KOPT-K1 (cell line): ENCODE measurements around the gene PRR14L.
"Not testable (repeated sequence)": the region's sequence is repeated elsewhere in the genome, so short reads cannot be mapped to it uniquely, and the experiment has no call there.

Experiments used
- H3K27ac ChIP-seq: fragments of 200-600 bp; sonication (generic); 2 replicates; pipeline ENCODE4 v1.5.1; 2016; ENCODE audit warnings: antibody characterized with exemption, mild to moderate bottlenecking, low read depth, low read length; ENCODE audit not compliant: poor library complexity, severe bottlenecking
- H3K36me3 ChIP-seq: fragments of 200-600 bp; sonication (generic); 2 replicates; pipeline ENCODE4 v1.5.1; 2017; ENCODE audit warnings: antibody characterized with exemption, mild to moderate bottlenecking, low read length, moderate library complexity; ENCODE audit not compliant: insufficient read depth
- H3K9me3 ChIP-seq: fragments of 200-600 bp; sonication (generic); 2 replicates; pipeline ENCODE4 v1.5.1; 2017; ENCODE audit warnings: antibody characterized with exemption, low read length, mild to moderate bottlenecking; ENCODE audit not compliant: insufficient read depth, poor library complexity, severe bottlenecking

PRR14L gene

DNA sequence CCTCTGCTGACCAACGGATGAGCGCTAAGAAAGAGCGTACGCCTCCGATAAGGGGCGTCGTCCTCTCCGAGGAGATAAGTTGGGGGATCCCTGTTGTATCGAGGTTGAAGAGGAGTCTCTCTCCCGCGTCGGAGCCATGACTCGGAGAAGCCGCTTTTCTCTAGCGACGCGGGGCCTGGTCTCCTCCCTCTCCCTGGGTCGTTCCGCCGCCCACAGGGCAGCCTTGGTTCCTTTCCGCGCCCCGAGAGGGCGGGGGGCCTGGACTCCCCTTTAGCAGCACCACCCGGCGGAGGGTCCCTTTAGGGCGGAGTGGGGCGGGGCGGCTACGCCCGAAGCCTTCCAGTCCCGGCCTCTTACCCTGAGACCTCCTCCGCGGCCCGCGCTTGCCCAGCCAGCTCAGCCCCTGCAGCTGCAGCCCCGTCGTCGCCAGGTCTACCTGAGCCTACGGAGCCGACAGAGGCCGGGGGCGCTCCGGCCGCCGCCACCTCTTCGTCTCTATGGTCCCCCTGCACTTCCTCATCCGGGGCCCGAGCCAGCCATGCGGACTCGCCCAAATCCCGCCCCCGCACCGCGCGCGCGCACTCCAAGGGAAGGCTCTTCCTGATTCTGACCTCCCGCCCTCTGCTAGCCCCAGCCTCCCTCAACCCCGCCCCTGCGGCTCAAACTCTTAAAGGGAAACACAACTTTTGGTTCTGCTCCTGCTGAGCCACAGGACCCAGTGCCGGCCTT is at the start of gene PRR14L:
Gene PRR14L, minus strand, starts transcription at position 497 of the 729 bp plus-strand sequence. CDS start 11,272 bp downstream, outside the sequence.
- peaks cover 23% of the 10 kb centered on the region for H3K36me3 ChIP-seq
- no peaks in the 10 kb centered on the region for H3K9me3 ChIP-seq
- peak within 1 kb of the TSS; percentile 81 for H3K27ac ChIP-seq

DNA sequence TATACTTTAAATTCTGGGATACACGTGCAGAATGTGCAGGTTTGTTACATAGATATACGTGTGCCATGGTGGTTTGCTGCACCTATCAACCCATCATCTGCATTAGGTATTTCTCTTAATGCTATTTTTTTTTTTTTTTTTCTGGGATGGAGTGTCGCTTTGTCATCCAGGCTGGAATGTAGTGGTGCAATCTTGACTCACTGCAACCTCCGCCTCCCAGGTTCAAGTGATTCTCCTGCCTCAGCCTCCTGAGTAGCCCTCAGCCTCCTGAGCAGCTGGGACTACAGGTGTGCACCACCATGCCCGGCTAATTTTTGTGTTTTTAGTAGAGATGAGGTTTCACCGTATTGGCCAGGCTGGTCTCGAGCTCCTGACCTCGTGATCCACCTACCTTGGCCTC is 49.4 kb upstream of the PRR14L start:
- H3K9me3 ChIP-seq, H3K27ac ChIP-seq: not testable (repeated sequence)
- H3K36me3 ChIP-seq: peaks cover 88% of the 10 kb centered on the region

DNA sequence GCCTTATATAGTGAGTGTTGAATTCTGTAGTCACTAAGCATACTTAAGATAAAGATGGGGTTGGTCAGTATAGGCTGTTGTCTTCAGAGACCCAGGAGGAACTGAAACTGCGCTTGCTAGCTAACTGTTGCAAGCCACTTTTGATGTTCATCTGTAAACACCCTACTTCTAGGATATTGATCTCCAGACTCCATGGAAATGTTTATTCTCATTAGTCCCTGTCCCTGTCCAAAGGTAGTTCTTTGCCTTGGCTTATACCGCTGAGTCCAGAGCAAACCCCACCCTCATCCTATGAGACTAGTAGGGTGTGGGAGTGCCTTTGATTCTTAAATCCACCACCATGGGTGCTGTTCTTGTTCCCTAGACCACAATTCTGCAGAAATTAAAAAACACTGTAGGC is 40.3 kb upstream of the PRR14L start:
- no peak overlapping the region for H3K27ac ChIP-seq
- H3K9me3 ChIP-seq: no peaks in the 10 kb centered on the region
- peaks cover 56% of the 10 kb centered on the region for H3K36me3 ChIP-seq

DNA sequence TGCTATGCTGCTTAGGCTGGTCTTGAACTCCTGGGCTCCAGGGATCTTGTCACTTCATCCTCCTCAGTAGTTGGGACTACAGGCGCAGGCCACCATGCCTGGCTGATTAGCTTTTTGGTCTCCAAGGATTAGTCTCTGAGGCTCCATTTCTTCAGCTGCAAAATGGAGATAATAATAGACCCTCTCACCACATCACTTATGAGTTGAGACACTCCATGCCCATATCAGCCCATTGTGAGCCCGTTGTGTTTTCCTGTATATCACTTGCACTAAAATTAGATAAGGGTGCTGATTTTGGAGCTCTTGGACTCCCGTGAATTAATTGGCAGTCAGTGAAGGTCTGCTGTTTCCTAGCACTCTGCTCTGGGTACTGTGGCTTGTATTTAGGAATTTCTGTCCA is 39.9 kb upstream of the PRR14L start:
- no peak overlapping the region for H3K27ac ChIP-seq

DNA sequence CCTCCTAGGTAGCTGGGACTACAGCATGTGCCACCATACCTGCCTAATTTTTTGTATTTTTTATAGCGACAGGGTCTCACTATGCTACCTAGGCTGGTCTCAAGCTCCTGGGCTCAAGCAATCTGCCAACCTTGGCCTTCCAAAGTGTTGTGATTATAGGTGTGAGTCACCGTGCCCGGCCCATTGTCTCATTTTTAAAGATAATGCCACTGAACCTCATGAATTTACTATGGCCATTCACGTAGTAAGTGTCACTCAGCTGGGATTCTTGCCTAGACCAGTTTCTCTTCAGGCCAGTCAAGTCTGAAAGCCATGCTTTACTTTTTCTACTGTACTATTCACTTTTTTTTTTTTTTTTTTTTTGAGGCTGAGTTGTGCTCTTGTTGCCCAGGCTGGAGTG is 26.3 kb upstream of the PRR14L start:
- H3K36me3 ChIP-seq: peaks cover 87% of the 10 kb centered on the region
- no peak overlapping the region for H3K27ac ChIP-seq
- no peaks in the 10 kb centered on the region for H3K9me3 ChIP-seq

More for the DNA sequence above, 39.9 kb upstream of the PRR14L start:
- Histone ChIP-seq H3K36me3 (peaks cover 56% of the 10 kb centered on the region), H3K9me3 (no peaks in the 10 kb centered on the region)

DNA sequence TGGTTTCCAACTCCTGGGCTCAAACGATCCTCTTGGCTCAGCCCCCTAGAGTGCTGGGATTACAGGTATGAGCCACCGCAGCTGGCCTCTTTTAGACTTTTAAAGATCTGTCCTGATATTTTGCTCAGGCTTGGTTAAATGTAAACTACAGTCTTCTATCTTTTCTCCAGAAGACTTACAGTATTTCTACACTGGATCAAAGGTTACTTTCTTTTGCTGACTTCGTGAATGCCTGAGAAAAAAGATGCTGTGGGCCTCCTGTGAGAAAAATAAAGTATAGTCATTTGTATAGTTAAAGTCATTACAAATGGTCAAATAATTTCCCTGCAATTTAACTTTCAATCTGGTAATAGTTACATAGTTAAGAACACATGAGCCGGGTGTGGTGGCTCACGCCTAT is 23.5 kb upstream of the PRR14L start:
- Histone ChIP-seq H3K9me3 (no peaks in the 10 kb centered on the region), H3K36me3 (peaks cover 89% of the 10 kb centered on the region), H3K27ac (no peak overlapping the region)

DNA sequence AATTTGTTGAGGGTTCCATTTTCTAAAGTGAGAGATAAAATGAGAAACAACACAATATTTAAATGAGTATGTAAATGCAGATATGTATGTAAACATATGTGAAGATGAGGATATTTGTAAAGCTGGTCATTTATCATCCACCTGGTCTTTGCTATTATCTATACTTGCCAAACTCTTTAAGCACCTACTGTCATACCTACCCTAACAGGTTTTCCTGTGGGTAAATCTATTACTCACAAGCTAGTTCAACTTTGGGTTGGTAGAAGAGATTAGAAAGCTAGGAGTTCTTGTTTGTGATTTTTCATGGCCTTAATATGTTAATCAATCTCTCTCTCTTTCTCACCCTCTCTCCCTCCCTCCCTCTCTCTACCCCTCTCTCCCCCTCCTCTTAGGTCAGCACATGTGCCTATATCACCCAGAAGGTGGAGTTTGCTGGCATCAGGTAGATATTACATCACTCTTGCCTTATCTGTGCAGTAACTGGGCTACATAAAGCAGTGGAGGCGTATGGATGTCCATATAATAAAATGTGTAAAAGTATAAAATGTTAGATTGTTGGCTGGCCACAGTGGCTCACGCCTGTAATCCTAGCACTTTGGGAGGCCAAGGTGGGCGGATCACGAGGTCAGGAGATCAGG is 18.6 kb upstream of the PRR14L start:
- Histone ChIP-seq H3K27ac (no peak overlapping the region), H3K9me3 (no peaks in the 10 kb centered on the region), H3K36me3 (peaks cover 88% of the 10 kb centered on the region)

DNA sequence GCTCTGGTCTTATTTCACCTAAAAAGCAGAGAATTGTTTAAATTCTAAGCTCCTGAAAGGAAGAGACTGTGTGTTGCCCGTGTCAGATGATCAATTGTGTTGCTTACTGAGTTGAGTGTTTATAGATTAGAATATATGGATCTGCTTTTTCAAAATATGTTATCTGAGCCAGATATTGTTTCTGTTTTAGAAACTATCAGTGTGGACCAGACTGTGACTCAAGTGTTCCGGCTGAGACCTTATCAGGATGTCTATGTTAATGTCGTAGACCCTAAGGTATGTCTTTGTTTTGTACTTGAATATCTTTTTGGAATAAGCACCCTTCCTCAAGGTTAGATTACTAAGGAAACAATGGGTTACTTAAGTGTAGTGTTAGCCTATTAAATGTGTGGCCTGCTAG is 14.9 kb upstream of the PRR14L start:
- Histone ChIP-seq H3K27ac (no peak overlapping the region), H3K36me3 (peaks cover 81% of the 10 kb centered on the region), H3K9me3 (no peaks in the 10 kb centered on the region)

DNA sequence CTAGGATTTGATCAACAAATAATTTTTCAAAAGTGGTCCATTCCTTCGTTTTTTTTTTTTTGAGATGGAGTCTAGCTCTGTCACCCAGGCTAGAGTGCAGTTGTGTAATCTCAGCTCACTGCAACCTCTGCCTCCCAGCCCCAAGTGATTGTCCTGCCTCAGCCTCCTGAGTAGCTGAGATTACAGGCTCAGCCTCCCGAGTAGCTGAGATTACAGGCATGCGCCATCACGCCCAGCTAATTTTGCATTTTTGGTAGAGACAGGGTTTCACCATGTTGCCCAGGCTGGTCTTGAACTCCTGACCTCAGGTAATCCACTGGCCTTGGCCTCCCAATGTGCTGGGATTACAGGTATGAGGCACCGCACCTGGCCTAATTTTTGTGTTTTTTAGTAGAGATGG is 8.9 kb upstream of the PRR14L start:
- H3K27ac ChIP-seq, H3K9me3 ChIP-seq: not testable (repeated sequence)
- H3K36me3 ChIP-seq: peaks cover 47% of the 10 kb centered on the region

DNA sequence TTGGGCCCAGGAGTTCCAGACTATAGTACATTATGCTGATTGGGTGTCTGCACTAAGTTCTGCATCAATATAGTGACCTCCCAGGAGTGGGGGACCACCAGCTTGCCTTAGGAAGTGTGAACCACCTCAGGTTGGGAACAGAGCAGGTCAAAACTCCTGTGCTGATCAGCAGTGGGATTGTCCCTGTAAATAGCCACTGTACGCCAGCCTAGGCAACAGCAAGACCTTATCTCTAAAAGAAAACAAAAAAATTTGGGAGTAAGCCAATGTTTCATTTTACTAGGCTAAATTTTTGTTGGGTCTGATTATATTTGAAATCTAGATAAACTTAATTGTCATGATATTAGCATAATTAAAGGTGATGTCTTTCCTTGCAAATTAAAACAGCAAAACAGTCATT is 7.3 kb upstream of the PRR14L start:
- H3K9me3 ChIP-seq: no peaks in the 10 kb centered on the region
- peaks cover 40% of the 10 kb centered on the region for H3K36me3 ChIP-seq
- H3K27ac ChIP-seq: no peak overlapping the region

DNA sequence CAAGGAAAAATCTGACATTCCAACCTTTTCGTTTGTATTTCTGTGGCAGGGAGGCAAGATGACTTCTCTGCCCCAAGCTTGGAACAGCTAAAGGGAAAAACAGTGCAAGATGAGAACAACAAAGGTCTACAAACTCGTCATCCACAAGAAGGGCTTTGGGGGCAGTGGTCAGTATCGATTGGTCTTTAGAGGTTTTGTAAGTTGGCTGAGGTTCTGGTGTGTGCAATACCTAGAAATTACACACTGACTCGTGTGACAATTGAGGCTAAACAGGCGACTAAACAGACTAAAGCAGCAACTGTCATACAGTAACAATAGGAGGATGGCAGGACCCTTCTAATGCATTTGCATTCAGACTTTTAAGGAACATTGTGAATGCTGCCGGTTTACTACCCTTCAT is 4.9 kb upstream of the PRR14L start:
- peak overlapping the region; percentile 82 for H3K27ac ChIP-seq
- H3K36me3 ChIP-seq: peaks cover 19% of the 10 kb centered on the region; the same call in 1 of the 2 replicates
- H3K9me3 ChIP-seq: no peaks in the 10 kb centered on the region

DNA sequence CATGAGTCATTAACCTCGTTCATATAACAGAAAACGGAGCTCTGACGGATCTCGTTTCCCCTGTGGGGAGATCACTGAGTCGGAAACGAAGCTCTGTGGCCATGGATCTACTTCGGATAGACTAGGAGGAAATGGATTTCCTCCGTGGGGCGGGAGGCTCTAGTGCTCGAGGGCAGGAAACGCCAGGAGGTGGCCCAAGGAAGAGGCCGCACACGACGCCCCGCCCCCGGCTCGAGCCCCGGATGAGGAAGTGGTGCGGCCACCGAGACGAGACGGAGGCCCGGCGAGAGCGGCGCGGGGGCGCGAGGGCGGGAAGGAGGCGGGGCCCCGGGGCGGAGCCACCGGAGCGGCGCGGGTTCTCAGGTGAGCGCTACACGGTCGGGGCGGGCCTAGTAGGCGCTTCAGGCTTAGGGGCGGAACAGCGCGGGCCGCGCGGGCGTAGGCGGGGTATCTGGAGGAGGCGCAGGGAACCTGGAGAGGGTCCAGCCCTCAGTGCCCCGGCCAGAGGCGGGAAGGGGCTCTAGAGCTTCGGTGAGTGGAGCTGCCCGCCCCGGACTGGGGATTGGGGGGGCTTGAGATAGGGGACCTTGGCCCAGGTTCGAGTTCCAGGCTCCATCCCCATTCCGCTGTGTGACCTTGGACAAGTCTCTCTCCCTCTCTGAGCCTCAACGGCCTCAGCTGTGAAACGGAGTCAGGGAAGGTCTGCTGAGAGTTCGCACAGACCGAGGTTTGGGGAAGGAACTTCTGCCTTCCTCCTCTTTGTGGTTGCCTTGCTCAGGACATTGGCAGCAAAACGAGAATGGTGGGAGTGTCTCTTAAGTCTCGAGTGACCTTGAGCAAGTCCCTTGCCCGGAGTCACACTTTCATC is 3.9 kb upstream of the PRR14L start, which contains the start of gene DEPDC5:
Gene DEPDC5, plus strand, starts transcription at position 386 of the 868 bp plus-strand sequence. CDS start 903 bp downstream, outside the sequence.
- Histone ChIP-seq H3K36me3 (peaks cover 15% of the 10 kb centered on the region; the same call in 1 of the 2 replicates), H3K27ac (peak within 1 kb of the TSS; percentile 82), H3K9me3 (no peaks in the 10 kb centered on the region)

DNA sequence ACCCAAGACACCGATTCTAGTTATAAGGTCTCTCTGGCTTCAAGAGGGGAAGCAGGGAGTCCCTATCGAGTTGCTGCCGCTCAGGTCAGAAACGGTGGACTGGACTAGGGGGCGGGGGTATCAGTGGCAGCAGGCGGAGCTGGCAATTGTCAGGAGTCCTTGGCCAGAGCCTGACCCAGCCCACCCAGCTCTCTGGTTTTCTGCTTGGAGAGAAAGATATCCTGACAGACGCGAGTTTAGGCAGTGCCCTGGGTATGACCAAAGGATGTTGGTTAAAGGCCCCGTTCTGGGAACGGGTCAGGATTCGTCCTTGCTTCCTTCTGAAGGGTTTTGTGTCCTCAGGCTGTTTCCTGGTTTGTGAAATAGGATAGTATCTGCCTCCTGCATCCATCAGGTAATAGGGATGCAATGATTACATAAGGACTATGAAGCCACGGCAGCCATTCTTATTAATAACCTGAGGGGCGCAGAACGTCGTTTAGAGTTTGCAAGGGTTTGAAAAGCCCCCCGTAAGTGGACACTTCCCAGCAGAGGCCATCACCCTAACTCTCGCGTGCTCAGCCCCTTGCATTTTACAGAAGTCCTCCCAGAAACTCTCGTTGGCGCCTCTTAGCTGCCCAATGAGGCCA is 3.2 kb upstream of the PRR14L start:
- Histone ChIP-seq H3K36me3 (peaks cover 9% of the 10 kb centered on the region; the same call in 1 of the 2 replicates), H3K27ac (peak overlapping the region; percentile 82), H3K9me3 (no peaks in the 10 kb centered on the region)

DNA sequence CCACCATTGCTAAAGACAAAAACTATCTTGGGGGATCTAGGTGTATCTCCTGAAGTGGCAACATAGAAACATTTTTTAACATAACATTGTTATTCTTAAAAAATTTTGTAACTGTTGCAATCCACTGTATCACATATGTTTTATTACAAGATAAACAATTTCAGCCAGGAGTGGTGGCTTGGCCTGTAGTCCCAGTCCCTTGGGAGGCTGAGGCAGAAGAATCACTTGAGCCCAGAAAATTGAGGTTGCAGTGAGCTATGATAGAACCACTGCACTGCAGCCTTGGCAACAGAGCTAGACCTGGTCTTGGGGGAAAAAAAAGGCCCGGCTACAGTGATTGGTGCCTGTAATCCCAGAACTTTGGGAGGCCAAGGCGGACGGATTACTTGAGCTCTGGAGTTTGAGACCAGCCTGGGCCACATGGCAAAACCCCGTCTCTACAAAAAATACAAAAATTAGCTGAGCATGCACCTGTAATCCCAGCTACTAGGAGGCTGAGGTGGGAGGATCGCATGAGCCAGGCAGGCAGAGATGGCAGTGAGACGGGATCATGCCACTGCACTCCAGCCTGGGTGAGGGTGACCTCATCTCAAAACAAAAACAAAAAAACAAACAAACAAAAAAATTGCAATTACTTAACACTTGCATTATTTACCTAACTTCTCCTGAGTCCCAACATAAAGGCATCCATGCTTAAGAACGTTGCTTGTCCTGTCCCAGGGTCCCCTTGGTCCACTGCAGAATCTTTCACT is 2.3 kb upstream of the PRR14L start:
- no peaks in the 10 kb centered on the region for H3K9me3 ChIP-seq
- peaks cover 14% of the 10 kb centered on the region for H3K36me3 ChIP-seq
- no peak overlapping the region for H3K27ac ChIP-seq
